ENCODE data around the gene SEMA4B.
A peak's percentile ranks its signal among the peaks of the same experiment; 100 is the strongest.
"Not testable (repeated sequence)": the region's sequence is repeated elsewhere in the genome, so short reads cannot be mapped to it uniquely, and the experiment has no call there.

The SEMA4B gene

GRCh38 chr15:90201130-90201943 lies at the start of gene SEMA4B:
Gene SEMA4B (plus strand): TSS chr15:90201330. CDS start chr15:90201579, 249 bp downstream.
- H3K9me3 ChIP-seq: no peaks in the 10 kb centered on the region
- in situ Hi-C loops (cut with MboI; ENCODE audit: low sequenced_read_pairs): no loop called here
- peaks cover 11% of the 10 kb centered on the region for H3K4me1 ChIP-seq
- peak; percentile 68 to 88 for DNase-seq (ENCODE audit: low spot score in 2 of 2)
- peak within 1 kb of the TSS; percentile 62 for H3K4me3 ChIP-seq
- H3K27me3 ChIP-seq (ENCODE audit: low read depth): no peaks in the 10 kb centered on the region
- H3K36me3 ChIP-seq (replicated peaks): no peaks in the 10 kb centered on the region; the same call in 1 of the 2 replicates

GRCh38 chr15:90151989-90152645 lies 49.0 kb upstream of the SEMA4B start:
- Histone ChIP-seq H3K36me3 (replicated peaks) (no peaks in the 10 kb centered on the region), H3K27me3 (ENCODE audit: low read depth) (no peaks in the 10 kb centered on the region), H3K4me3 (no peak overlapping the region), H3K4me1 (no peaks in the 10 kb centered on the region), H3K9me3 (no peaks in the 10 kb centered on the region)
- in situ Hi-C loops (cut with MboI; ENCODE audit: low sequenced_read_pairs): no loop called here
- no peak for DNase-seq (ENCODE audit: low spot score in 2 of 2)

- Histone ChIP-seq H3K9me3 (no peaks in the 10 kb centered on the region), H3K4me1 (peaks cover 5% of the 10 kb centered on the region), H3K4me3 (no peak overlapping the region), H3K36me3 (replicated peaks) (no peaks in the 10 kb centered on the region), H3K27me3 (ENCODE audit: low read depth) (no peaks in the 10 kb centered on the region)
- in situ Hi-C loops (cut with MboI; ENCODE audit: low sequenced_read_pairs): no loop called here
- no peak for DNase-seq (ENCODE audit: low spot score in 2 of 2)
Observed at GRCh38 chr15:90153658-90154057, 47.5 kb upstream of the SEMA4B start.

- Histone ChIP-seq H3K4me3 (no peak overlapping the region), H3K27me3 (ENCODE audit: low read depth) (no peaks in the 10 kb centered on the region), H3K36me3 (replicated peaks) (no peaks in the 10 kb centered on the region), H3K4me1 (peaks cover 5% of the 10 kb centered on the region), H3K9me3 (no peaks in the 10 kb centered on the region)
- DNase-seq (ENCODE audit: low spot score in 2 of 2): no peak
- in situ Hi-C loops (cut with MboI; ENCODE audit: low sequenced_read_pairs): no loop called here
Observed at GRCh38 chr15:90154246-90154645, 46.9 kb upstream of the SEMA4B start.

GRCh38 chr15:90154861-90155626 lies 46.1 kb upstream of the SEMA4B start:
- no peak for DNase-seq (ENCODE audit: low spot score in 2 of 2)
- H3K36me3 ChIP-seq (replicated peaks): no peaks in the 10 kb centered on the region
- in situ Hi-C loops (cut with MboI; ENCODE audit: low sequenced_read_pairs): no loop called here
- H3K4me3 ChIP-seq: no peak overlapping the region
- no peaks in the 10 kb centered on the region for H3K27me3 ChIP-seq (ENCODE audit: low read depth)
- H3K9me3 ChIP-seq: no peaks in the 10 kb centered on the region
- peaks cover 5% of the 10 kb centered on the region for H3K4me1 ChIP-seq

GRCh38 chr15:90159213-90159612 lies 41.9 kb upstream of the SEMA4B start:
- no peak for DNase-seq (ENCODE audit: low spot score in 2 of 2)
- no peaks in the 10 kb centered on the region for H3K36me3 ChIP-seq (replicated peaks)
- in situ Hi-C loops (cut with MboI; ENCODE audit: low sequenced_read_pairs): no loop called here
- no peaks in the 10 kb centered on the region for H3K9me3 ChIP-seq
- no peaks in the 10 kb centered on the region for H3K27me3 ChIP-seq (ENCODE audit: low read depth)
- H3K4me1 ChIP-seq: peaks cover 5% of the 10 kb centered on the region
- no peak overlapping the region for H3K4me3 ChIP-seq

- Histone ChIP-seq H3K9me3 (no peaks in the 10 kb centered on the region), H3K27me3 (ENCODE audit: low read depth) (no peaks in the 10 kb centered on the region), H3K4me1 (peaks cover 5% of the 10 kb centered on the region), H3K36me3 (replicated peaks) (no peaks in the 10 kb centered on the region), H3K4me3 (no peak overlapping the region)
- DNase-seq (ENCODE audit: low spot score in 2 of 2): no peak
- in situ Hi-C loops (cut with MboI; ENCODE audit: low sequenced_read_pairs): loop anchor here (5.0 kb wide), 1 partner anchor 56 kb away; no protein-coding TSS in a partner anchor
Observed at GRCh38 chr15:90160781-90161727, 40.1 kb upstream of the SEMA4B start.

- Histone ChIP-seq H3K36me3 (replicated peaks) (no peaks in the 10 kb centered on the region), H3K9me3 (no peaks in the 10 kb centered on the region), H3K4me3 (no peak overlapping the region), H3K4me1 (peaks cover 5% of the 10 kb centered on the region), H3K27me3 (ENCODE audit: low read depth) (no peaks in the 10 kb centered on the region)
- DNase-seq (ENCODE audit: low spot score in 2 of 2): no peak
- in situ Hi-C loops (cut with MboI; ENCODE audit: low sequenced_read_pairs): loop anchor here (5.0 kb wide), 1 partner anchor 55 kb away; no protein-coding TSS in a partner anchor
Observed at GRCh38 chr15:90161950-90162361, 39.2 kb upstream of the SEMA4B start.

- DNase-seq (ENCODE audit: low spot score in 2 of 2): no peak
- Histone ChIP-seq H3K9me3 (no peaks in the 10 kb centered on the region), H3K36me3 (replicated peaks) (no peaks in the 10 kb centered on the region), H3K27me3 (ENCODE audit: low read depth) (no peaks in the 10 kb centered on the region), H3K4me3 (no peak overlapping the region), H3K4me1 (peaks cover 4% of the 10 kb centered on the region)
- in situ Hi-C loops (cut with MboI; ENCODE audit: low sequenced_read_pairs): loop anchor here (5.0 kb wide), 1 partner anchor 54 kb away; no protein-coding TSS in a partner anchor
Observed at GRCh38 chr15:90162956-90163355, 38.2 kb upstream of the SEMA4B start.

- H3K4me3 ChIP-seq; H3K36me3 ChIP-seq (replicated peaks); H3K27me3 ChIP-seq (ENCODE audit: low read depth); DNase-seq (ENCODE audit: low spot score in 2 of 2); H3K9me3 ChIP-seq; H3K4me1 ChIP-seq: not testable (repeated sequence)
- in situ Hi-C loops (cut with MboI; ENCODE audit: low sequenced_read_pairs): loop anchor here (5.0 kb wide), 1 partner anchor 53 kb away; no protein-coding TSS in a partner anchor
Observed at GRCh38 chr15:90164239-90164638, 36.9 kb upstream of the SEMA4B start.

GRCh38 chr15:90165157-90165556 lies 36.0 kb upstream of the SEMA4B start:
- Histone ChIP-seq H3K27me3 (ENCODE audit: low read depth) (no peaks in the 10 kb centered on the region), H3K4me1 (no peaks in the 10 kb centered on the region), H3K4me3 (no peak overlapping the region), H3K9me3 (no peaks in the 10 kb centered on the region), H3K36me3 (replicated peaks) (no peaks in the 10 kb centered on the region)
- in situ Hi-C loops (cut with MboI; ENCODE audit: low sequenced_read_pairs): no loop called here
- DNase-seq (ENCODE audit: low spot score in 2 of 2): no peak

GRCh38 chr15:90165659-90166489 lies 35.3 kb upstream of the SEMA4B start:
- H3K27me3 ChIP-seq (ENCODE audit: low read depth): no peaks in the 10 kb centered on the region
- DNase-seq (ENCODE audit: low spot score in 2 of 2): peak in 1 of 2 experiments; percentile 27

More at GRCh38 chr15:90165659-90166489, 35.3 kb upstream of the SEMA4B start:
- Histone ChIP-seq H3K4me1 (no peaks in the 10 kb centered on the region), H3K9me3 (no peaks in the 10 kb centered on the region), H3K36me3 (replicated peaks) (no peaks in the 10 kb centered on the region), H3K4me3 (no peak overlapping the region)
- in situ Hi-C loops (cut with MboI; ENCODE audit: low sequenced_read_pairs): no loop called here

Measured in HAP-1 (cell line).